Neural crest cell (in vitro differentiated cells): ENCODE measurements around the gene SMIM43. TPM values are rescaled to one million over a fixed set of nuclear protein-coding genes. Genes with fewer than 3 reads are reported as not detected.

Source experiments
- DNase-seq: peaks from one replicate; pipeline ENCODE4 v3.0.0; 2021; ENCODE audit warnings: low read depth, mixed read lengths, low spot score
- H3K27ac Mint-ChIP-seq: one replicate; pipeline ENCODE4 v1.8.0; 2021; ENCODE audit warnings: mild to moderate bottlenecking, mixed read lengths; ENCODE audit not compliant: unreplicated experiment
- H3K27me3 Mint-ChIP-seq: 2 replicates; pipeline ENCODE4 v1.8.0; 2021; ENCODE audit warnings: low read depth, mild to moderate bottlenecking, mixed read lengths
- H3K36me3 Mint-ChIP-seq: 2 replicates; pipeline ENCODE4 v1.8.0; 2021; ENCODE audit warnings: low read depth, mild to moderate bottlenecking, mixed read lengths
- H3K4me1 Mint-ChIP-seq: 2 replicates; pipeline ENCODE4 v1.8.0; 2021; ENCODE audit warnings: mixed read lengths
- H3K4me3 Mint-ChIP-seq: one replicate; pipeline ENCODE4 v1.8.0; 2021; ENCODE audit warnings: mild to moderate bottlenecking, mixed read lengths
- H3K9me3 Mint-ChIP-seq: 2 replicates; pipeline ENCODE4 v1.8.0; 2021; ENCODE audit warnings: mixed read lengths
- long read RNA-seq: library from polyadenylated mRNA; unstranded; transcript quantifications from one replicate; pipeline ENCODE4 v2.0.0, GENCODE V29; 2020
- total RNA-seq: library from RNA; stranded (reverse); gene quantifications from 2 replicates; pipeline ENCODE4 v1.2.1, GENCODE V29; 2021
- TF ChIP-seq, protein P1 (sequence below): fragments of 200-600 bp; sonication (generic); conservative IDR thresholded peaks from 2 replicates; pipeline ENCODE4 v1.5.0; 2021; ENCODE audit warnings: antibody characterized with exemption, mild to moderate bottlenecking

SMIM43 gene
- total RNA-seq = 0.25 and 0.51 TPM in 2 replicates
- long read RNA-seq, partial matches to known transcripts = 1 of 4 reads
- long read RNA-seq, other reads (novel, unspliced or antisense) = 1 of 4 reads

DNA sequence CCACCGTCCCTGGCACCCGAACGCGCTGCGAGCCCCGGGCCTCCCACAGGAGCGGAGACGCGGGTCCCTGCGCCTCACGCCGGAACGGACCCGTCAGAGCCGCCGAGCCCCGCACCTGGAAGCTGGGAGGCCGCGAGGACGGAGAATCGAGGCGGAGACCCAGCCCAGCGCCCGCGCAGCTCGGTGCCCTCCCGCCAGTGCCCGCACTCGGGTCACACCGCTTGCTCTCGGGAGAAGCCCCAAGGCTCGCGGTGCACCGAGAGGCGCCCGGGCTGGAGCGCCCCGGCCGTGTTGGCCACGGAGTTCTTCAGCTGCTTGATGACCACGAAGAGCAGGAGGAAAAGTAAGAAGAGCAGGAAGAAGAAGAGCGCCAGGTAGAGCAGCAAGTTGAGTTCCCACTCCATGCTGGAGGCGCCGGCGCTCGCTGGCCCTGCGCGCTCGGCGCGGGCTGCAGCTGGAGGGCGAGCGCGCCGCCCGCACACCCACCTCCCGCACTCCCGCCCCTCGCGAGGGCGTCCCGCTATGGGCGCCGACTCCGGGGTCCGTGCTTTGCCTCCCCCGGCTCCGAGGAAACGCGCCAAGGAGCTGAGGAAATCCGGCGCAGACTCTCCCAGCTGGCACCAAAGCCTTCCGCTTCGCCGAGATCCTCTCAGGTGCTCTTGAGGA lies at the start of gene SMIM43:
SMIM43 (minus strand) TSS at position 463 of the 666 bp plus-strand sequence; CDS start at position 404, 59 bp downstream.
- H3K27ac Mint-ChIP-seq = no peak within 1 kb of the TSS
- peak; percentile 8 for DNase-seq
- TF ChIP-seq, protein P1, sequence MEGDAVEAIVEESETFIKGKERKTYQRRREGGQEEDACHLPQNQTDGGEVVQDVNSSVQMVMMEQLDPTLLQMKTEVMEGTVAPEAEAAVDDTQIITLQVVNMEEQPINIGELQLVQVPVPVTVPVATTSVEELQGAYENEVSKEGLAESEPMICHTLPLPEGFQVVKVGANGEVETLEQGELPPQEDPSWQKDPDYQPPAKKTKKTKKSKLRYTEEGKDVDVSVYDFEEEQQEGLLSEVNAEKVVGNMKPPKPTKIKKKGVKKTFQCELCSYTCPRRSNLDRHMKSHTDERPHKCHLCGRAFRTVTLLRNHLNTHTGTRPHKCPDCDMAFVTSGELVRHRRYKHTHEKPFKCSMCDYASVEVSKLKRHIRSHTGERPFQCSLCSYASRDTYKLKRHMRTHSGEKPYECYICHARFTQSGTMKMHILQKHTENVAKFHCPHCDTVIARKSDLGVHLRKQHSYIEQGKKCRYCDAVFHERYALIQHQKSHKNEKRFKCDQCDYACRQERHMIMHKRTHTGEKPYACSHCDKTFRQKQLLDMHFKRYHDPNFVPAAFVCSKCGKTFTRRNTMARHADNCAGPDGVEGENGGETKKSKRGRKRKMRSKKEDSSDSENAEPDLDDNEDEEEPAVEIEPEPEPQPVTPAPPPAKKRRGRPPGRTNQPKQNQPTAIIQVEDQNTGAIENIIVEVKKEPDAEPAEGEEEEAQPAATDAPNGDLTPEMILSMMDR = no peak
- H3K4me3 Mint-ChIP-seq = peak within 1 kb of the TSS; percentile 88
- H3K4me1 Mint-ChIP-seq = peaks cover 5% of the 10 kb centered on the region
- H3K27me3 Mint-ChIP-seq = peaks cover 87% of the 10 kb centered on the region
- no peaks in the 10 kb centered on the region for H3K36me3 Mint-ChIP-seq
- no peaks in the 10 kb centered on the region for H3K9me3 Mint-ChIP-seq

DNA sequence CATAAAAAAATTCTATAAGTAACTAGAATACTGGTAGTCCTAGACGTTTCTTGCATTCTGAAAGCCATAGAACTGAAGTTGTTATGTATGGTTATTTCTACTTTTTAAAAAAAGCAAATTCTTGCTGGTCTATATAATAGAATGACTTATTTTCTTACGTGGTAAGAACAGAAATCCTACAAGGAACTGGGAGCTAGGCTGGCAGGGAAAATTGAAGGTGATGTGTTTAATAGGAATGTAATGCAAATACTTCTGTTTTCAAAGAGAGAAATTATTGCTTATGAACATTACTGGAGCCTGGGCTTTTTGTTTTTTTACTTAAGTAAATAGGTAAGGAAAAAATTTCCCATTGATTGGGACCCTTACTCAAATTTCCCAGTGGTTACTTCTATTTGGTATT lies 49.8 kb upstream of the SMIM43 start:
- DNase-seq = no peak
- H3K27me3 Mint-ChIP-seq = no peaks in the 10 kb centered on the region
- peaks cover 15% of the 10 kb centered on the region for H3K36me3 Mint-ChIP-seq
- H3K9me3 Mint-ChIP-seq = no peaks in the 10 kb centered on the region
- TF ChIP-seq, protein P1 = no peak
- peaks cover 3% of the 10 kb centered on the region for H3K4me1 Mint-ChIP-seq
- H3K27ac Mint-ChIP-seq = no peak overlapping the region
- no peak overlapping the region for H3K4me3 Mint-ChIP-seq

DNA sequence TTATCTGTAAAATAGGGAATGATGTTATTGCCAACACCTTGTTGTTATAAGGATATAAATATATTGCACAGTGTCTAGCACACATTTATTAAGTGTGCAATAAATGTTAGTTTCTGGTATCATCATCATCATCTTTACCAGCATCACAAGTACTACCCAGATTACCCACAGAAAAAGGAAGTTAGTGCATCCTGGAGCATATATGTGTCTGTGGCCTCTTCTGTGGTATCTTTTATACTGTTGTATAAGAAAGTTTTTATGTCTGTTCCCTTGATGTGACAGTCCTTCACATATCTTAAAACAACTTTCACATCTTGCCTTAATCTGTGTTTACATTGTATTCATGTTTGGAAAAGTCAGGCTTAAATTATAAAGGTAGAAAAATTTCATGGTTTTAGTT lies 46.2 kb upstream of the SMIM43 start:
- Mint-ChIP-seq H3K27me3 (no peaks in the 10 kb centered on the region), H3K27ac (no peak overlapping the region), H3K4me3 (no peak overlapping the region), H3K9me3 (no peaks in the 10 kb centered on the region), H3K4me1 (no peaks in the 10 kb centered on the region), H3K36me3 (peaks cover 13% of the 10 kb centered on the region)
- TF ChIP-seq, protein P1 = no peak
- DNase-seq = no peak

DNA sequence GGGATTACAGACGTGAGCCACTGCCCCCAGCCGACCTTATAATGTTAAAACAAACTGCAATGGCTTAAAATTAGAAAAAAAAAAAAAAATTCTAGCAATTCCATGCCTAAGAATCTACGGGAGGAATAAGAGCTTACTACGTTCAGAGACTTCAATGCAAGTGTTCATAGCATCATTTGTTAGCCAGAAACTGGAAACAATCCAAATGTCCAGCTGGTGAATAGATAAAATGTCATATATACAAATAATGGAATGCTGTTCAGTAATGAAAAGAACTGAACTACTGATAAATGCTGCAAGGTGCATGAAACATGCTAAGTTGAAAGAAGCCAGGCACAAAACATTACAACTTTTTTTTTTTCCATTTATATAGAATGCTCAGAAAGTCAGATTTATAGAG lies 41.4 kb upstream of the SMIM43 start:
- no peaks in the 10 kb centered on the region for H3K27me3 Mint-ChIP-seq
- H3K9me3 Mint-ChIP-seq = no peaks in the 10 kb centered on the region
- DNase-seq = no peak
- peaks cover 16% of the 10 kb centered on the region for H3K4me1 Mint-ChIP-seq
- H3K4me3 Mint-ChIP-seq = no peak overlapping the region
- no peak overlapping the region for H3K27ac Mint-ChIP-seq
- TF ChIP-seq, protein P1 = no peak
- peaks cover 16% of the 10 kb centered on the region for H3K36me3 Mint-ChIP-seq

DNA sequence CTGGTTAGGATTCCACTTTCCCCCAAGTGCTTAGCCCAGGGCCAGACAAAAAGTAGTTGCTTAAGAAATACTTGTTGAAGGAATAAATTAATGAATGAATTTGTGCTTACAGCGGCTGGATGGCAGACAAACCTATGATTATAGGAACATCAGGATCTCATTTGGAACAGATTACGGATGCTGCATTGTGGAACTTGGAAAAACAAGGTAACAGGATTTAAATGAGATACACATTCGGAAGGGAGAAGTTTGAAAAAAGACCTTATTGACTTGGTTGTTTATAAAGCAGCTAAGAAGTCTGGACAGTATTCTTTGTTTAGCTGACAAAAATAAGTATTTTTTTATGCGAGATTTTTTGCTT lies 36.7 kb upstream of the SMIM43 start:
- Mint-ChIP-seq H3K4me3 (peak overlapping the region; percentile 97), H3K27me3 (no peaks in the 10 kb centered on the region), H3K9me3 (no peaks in the 10 kb centered on the region), H3K36me3 (peaks cover 11% of the 10 kb centered on the region), H3K4me1 (peaks cover 32% of the 10 kb centered on the region), H3K27ac (peak overlapping the region; percentile 99)
- no peak for DNase-seq
- TF ChIP-seq, protein P1 = no peak
